T47D (cell line): ENCODE measurements around the gene FUCA1.
A peak's percentile ranks its signal among the peaks of the same experiment; 100 is the strongest.
"Not testable (repeated sequence)": the region's sequence is repeated elsewhere in the genome, so short reads cannot be mapped to it uniquely, and the experiment has no call there.

Experiments
- DNase-seq, 2 experiments: peaks; one replicate each; pipeline versions ENCODE4 v3.0.0 to v3.0.0-alpha.2; 2011 to 2012; ENCODE audit warnings: low read depth in 1 of 2, low spot score in 1 of 2
- JUND ChIP-seq: IDR thresholded peaks from 2 replicates; pipeline ENCODE4 v1.6.1; 2012; ENCODE audit warnings: low read depth
- in situ Hi-C: cut with HindIII; loops from 2 replicates; pipeline ENCODE4 v1.10.0; 2016; ENCODE audit warnings: low sequenced_read_pairs, low pct_unique_long_range_greater_than_20kb

Gene FUCA1

GRCh38 chr1:23905461-23906025 lies 37.5 kb upstream of the FUCA1 start:
- in situ Hi-C loops = no loop called here
- no peak for DNase-seq
- no peak for TF ChIP-seq JUND

GRCh38 chr1:23904748-23905357 lies 36.8 kb upstream of the FUCA1 start:
- TF ChIP-seq JUND = no peak
- peak in 1 of 2 experiments; percentile 27 for DNase-seq
- in situ Hi-C loops = no loop called here

- DNase-seq = no peak
- no peak for TF ChIP-seq JUND
- in situ Hi-C loops = no loop called here
Measured at GRCh38 chr1:23903754-23904153, 35.7 kb upstream of the FUCA1 start.

- no peak for DNase-seq
- in situ Hi-C loops = no loop called here
- TF ChIP-seq JUND = no peak
Measured at GRCh38 chr1:23902321-23903278, 34.5 kb upstream of the FUCA1 start.

- in situ Hi-C loops, DNase-seq: not testable (repeated sequence)
Measured at GRCh38 chr1:23900017-23900416, 31.9 kb upstream of the FUCA1 start.

GRCh38 chr1:23899070-23899469 lies 31.0 kb upstream of the FUCA1 start:
- TF ChIP-seq JUND = no peak
- in situ Hi-C loops = no loop called here

GRCh38 chr1:23897083-23897482 lies 29.0 kb upstream of the FUCA1 start:
- in situ Hi-C loops = no loop called here
- no peak for DNase-seq
- TF ChIP-seq JUND = no peak

More at GRCh38 chr1:23899070-23899469, 31.0 kb upstream of the FUCA1 start:
- DNase-seq = no peak

GRCh38 chr1:23896491-23896890 lies 28.4 kb upstream of the FUCA1 start:
- TF ChIP-seq JUND = no peak
- no peak for DNase-seq
- in situ Hi-C loops = no loop called here

GRCh38 chr1:23895993-23896392 lies 27.9 kb upstream of the FUCA1 start:
- no peak for TF ChIP-seq JUND
- in situ Hi-C loops = no loop called here
- no peak for DNase-seq

- no peak for TF ChIP-seq JUND
- in situ Hi-C loops = no loop called here
- no peak for DNase-seq
Measured at GRCh38 chr1:23895082-23895481, 27.0 kb upstream of the FUCA1 start.

- in situ Hi-C loops = no loop called here
- DNase-seq = no peak
- no peak for TF ChIP-seq JUND
Measured at GRCh38 chr1:23889074-23889473, 21.0 kb upstream of the FUCA1 start.

GRCh38 chr1:23885222-23885621 lies 17.1 kb upstream of the FUCA1 start:
- TF ChIP-seq JUND = no peak
- in situ Hi-C loops = no loop called here
- DNase-seq = no peak

GRCh38 chr1:23882746-23883145 lies 14.7 kb upstream of the FUCA1 start:
- TF ChIP-seq JUND = no peak
- in situ Hi-C loops = no loop called here
- no peak for DNase-seq

GRCh38 chr1:23879809-23880208 lies 11.7 kb upstream of the FUCA1 start:
- no peak for DNase-seq
- no peak for TF ChIP-seq JUND
- in situ Hi-C loops = no loop called here
